ENCODE results near the gene FAM24B.
"Not testable (repeated sequence)": the region's sequence is repeated elsewhere in the genome, so short reads cannot be mapped to it uniquely, and the experiment has no call there.

The FAM24B gene

DNA sequence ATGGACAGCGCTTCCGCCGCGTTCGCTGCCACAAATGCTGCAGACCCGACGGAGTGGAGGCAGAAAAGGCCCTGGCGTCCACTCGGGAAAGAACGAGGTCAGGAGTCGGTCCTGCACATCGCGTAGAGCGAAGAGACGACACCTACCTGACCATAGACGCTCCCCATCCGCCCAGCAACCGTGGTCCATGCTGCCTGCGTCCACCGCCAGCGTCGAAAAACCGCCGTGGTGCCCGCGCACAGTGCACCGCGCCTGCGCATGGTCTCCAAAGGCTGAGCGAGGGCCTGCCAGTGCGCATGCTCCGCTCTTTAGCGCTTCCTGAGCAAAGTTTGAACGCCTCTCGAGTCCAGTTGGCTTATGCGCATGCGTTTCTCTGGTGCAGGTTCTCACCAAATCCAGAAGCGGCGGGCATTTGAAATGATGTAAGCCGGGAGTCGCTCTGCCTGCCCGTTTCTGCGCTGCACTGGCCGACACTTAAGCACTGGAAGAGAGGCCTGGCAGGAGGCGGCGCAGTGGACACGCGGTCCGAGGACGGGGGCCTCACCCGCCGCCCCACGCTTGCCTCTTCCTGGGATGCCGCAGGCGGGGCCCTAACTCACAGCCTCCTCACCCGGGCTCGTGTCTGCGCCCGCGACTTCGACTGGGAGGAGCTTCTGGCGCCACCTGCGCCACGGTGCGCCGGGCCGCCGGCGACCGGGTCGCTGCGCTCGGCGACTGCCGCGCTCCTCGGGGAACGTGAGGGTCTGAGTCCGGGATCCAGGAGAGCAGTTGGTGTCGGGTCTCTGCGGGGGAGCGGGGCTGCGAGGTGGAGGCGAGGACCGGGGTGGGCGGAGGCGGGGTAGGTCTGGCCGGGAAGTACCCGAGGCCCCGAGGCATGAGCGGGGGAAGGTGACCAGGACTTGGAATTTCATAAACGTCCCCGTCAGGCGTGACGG lies at the start of gene FAM24B:
Gene FAM24B (minus strand): TSS at position 243 of the 935 bp plus-strand sequence. CDS start 29,066 bp downstream, outside the sequence.
- DNase-seq (ENCODE audit: low spot score), result peak; percentile 93

- DNase-seq (ENCODE audit: low spot score), result no peak
Measured at GRCh38 chr10:122915700-122916099, 36.3 kb upstream of the FAM24B start.

GRCh38 chr10:122911889-122912484 lies 32.6 kb upstream of the FAM24B start:
- peak; percentile 2 for DNase-seq (ENCODE audit: low spot score)

DNA sequence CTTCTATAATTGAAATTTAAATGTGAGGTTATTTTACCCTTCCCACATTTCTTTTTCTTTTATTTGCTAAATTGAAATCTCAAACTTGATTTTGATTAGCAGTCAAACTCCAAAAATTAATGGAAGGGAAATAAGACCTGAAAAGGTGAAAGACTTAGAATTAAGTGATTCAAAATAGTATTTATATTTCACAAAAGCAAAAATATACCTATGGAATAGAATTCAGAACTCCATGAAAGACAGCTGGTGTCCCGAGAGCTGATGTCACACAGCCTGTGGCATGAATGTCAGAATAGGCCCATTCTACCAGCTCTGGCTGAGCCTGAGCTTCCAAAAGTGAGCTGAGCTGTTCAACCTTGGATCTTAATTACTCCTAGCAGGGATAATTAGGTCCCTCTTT lies 30.9 kb upstream of the FAM24B start, which contains the start of gene FAM24A:
Gene FAM24A (plus strand): TSS at position 301 of the 400 bp plus-strand sequence. CDS start 1,025 bp downstream, outside the sequence.
- DNase-seq (ENCODE audit: low spot score), result no peak

DNA sequence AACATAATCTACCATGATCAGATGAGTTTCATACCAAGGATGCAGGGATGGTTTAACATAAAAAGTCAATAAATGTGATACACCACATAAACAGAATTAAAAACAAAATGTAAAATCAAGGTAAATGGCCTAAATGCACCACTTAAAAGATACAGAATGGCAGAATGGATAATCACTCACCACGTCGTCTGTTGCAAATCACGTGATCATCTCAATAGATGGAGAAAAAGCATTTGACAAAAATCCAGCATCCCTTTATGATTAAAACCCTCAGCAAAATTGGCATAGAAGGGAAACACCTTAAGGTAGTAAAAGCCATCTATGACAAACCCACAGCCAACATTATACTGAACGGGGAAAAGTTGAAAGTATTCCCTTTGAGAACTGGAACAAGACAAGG lies 24.5 kb upstream of the FAM24B start:
- DNase-seq (ENCODE audit: low spot score), result not testable (repeated sequence)

GRCh38 chr10:122894261-122894944 lies 15.0 kb upstream of the FAM24B start:
- DNase-seq (ENCODE audit: low spot score), result no peak

DNA sequence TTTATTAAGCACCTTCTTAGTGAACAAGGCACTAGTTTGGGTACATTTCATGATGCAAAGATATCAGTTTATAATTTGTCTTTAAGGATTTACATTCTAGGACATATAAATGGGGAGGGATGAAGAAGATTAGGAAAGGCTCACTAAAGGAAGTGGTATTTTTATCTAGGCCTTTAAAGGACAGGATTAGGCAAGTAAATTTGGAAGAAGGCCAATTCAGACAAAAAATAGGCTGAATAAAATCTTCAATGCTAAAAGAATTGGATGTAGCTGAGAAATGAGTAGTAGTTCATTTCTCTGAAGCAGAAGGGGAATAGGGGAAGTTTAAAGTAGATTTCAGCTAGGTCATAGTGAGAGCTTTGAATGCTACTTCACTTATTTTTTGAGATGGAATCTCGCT lies 4.8 kb upstream of the FAM24B start:
- DNase-seq (ENCODE audit: low spot score), result no peak

DNA sequence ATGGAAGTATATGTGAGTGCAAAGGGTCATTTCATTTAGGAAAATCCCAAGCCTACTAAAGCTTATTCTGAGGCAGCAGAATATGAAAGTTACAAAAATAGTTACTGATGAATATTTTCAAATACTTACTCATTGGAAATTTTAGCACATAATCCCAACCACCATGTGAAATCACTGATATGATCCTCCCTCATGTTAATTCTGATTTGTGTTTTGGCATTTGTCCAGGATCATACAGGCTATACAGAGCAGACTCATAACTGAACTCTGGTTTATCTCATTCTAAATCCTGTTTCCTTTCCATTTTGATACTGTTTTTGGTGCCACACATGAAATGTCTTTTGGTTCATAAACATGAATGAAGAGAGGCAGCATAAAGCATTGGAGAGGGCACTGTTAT lies 3.4 kb upstream of the FAM24B start:
- no peak for DNase-seq (ENCODE audit: low spot score)

GRCh38 chr10:122878799-122879338 lies 512 bp downstream of the FAM24B start:
- DNase-seq (ENCODE audit: low spot score), result no peak

GRCh38 chr10:122877264-122877663 lies 2.1 kb downstream of the FAM24B start:
- DNase-seq (ENCODE audit: low spot score), result no peak

DNA sequence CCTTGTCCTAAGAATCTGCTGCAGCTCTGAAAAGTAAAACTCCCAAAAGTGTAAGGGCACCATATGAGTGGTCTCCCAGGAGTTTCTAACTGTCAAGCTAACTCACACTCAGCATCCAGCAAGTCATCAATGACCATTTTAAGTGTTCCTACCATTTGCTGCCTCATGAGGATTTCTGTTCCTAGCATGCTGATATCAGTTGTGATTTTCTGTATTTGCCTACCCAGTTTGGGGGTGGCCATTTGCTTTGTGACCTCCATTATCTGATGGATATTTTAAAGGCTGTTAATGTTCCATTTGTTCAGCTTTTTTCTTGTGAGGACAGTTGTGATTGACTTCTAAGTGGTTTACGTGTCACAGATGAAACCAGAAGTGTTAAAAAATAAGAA lies 2.9 kb downstream of the FAM24B start:
- no peak for DNase-seq (ENCODE audit: low spot score)

DNA sequence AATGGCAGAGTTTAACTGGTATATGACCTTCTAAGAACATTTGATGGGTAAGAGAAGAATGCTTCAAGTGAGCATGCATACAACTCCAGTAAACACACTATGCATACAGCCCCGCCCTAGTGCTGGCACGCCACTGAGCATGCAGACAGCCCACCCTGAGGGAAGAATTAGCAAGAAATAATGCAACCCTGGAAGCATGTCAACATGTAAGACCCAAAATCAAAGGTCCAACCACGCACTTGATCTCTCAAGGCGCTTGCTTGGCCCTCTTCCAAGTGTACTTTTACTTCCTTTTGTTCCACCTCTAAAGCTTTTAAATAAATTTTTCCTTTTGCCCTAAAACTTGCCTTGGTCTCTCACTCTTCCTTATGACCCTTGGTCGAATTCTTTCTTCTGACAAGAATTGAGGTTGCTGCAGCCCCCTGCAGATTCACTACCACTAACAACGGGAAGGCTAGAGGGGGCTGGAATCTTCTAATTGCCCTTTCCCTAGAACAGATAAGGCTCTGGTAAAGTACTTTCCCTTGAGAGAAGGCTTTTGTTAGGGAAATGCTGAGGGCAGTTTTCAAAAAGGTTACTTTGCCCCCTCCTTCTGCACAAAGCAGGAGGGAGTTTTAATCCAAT lies 3.4 kb downstream of the FAM24B start:
- no peak for DNase-seq (ENCODE audit: low spot score)

GRCh38 chr10:122871947-122872346 lies 7.4 kb downstream of the FAM24B start:
- not testable (repeated sequence) for DNase-seq (ENCODE audit: low spot score)

- not testable (repeated sequence) for DNase-seq (ENCODE audit: low spot score)
Measured at GRCh38 chr10:122868768-122869167, 10.6 kb downstream of the FAM24B start.

DNA sequence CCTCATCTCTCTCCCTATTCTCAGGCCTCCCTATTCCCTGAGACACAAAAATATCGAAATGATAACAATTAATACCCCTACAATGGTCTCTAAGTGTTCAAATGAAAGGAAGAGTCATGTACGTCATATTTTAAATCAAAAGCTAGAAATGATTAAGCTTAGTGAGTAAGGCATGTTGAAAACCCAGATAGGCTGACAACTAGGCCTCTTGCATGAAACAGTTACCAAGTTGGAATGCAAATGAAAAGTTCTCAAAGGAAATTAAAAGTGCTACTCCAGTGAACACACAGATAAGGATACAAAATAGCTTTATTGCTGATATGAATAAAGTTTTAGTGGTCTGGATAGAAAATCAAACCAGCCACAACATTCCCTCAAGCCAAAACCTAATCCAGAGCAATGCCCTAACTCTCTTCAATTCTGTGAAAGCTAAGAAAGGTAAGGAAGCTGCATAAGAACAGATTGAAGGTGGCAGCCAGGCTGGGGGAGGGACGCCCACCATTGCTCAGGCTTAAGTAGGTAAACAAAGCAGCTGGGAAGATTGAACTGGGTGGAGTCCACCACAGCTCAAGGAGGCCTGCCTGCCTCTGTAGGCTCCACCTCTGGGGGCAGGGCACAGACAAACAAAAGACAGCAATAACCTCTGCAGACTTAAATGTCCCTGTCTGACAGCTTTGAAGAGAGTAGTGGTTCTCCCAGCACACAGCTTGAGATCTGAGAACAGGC lies 12.5 kb downstream of the FAM24B start:
- DNase-seq (ENCODE audit: low spot score), result not testable (repeated sequence)

- no peak for DNase-seq (ENCODE audit: low spot score)
Measured at GRCh38 chr10:122864901-122865300, 14.5 kb downstream of the FAM24B start.

DNA sequence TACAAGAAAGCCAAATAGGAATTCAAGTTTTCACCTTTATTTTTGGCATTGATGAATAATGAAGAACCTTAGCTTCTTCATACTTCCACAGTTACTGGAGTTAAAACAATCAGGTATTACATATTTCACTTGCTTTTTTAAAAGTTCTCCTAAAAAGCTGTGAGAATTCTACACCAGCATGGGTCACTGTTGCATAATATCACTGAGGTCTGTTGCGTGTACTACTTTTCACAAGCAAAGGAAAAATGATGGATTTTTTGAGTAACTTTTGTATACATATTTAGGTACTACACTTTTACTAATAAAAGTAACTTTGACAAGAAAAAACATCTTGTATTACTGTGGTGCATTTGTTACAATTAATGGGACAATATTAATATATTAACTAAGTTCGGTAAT lies 15.2 kb downstream of the FAM24B start:
- no peak for DNase-seq (ENCODE audit: low spot score)

GRCh38 chr10:122863216-122864193 lies 15.9 kb downstream of the FAM24B start:
- no peak for DNase-seq (ENCODE audit: low spot score)

DNA sequence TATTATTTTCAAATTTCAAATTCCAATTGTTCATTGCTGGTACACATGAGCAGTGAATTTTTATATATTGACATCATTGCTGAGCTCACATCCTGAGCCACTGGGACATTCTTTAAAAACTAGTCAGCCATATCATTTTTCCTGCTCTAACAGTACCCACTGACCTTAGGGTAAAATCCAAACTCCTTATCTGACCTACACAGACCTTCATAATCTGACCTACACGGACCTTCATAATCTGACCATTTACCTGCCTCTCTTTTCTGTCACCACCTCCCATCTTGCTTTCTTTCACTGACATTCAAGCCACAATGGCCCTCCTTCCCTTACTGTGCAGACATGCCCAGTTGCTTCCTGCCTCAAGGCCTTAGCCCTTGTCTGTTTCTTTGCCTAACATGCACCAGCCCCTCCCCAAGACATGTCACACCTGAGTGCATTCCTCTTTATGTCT lies 17.6 kb downstream of the FAM24B start:
- DNase-seq (ENCODE audit: low spot score), result no peak

GRCh38 chr10:122859527-122859926 lies 19.9 kb downstream of the FAM24B start:
- DNase-seq (ENCODE audit: low spot score), result no peak
